ENCODE results near the gene TNNT1. TPM values are rescaled to one million over a fixed set of nuclear protein-coding genes. Genes with fewer than 3 reads are reported as not detected.

The TNNT1 gene
- total RNA-seq, 1 experiment from 2014 or later, result 188 TPM

GRCh38 chr19:55137915-55138314 lies 11.1 kb downstream of the TNNT1 start (continued):
- TF ChIP-seq CEBPB (IDR thresholded peaks at IDR 0.05; ENCODE audit: low read depth), result no peak
- TF ChIP-seq ZBTB33 (IDR thresholded peaks at IDR 0.05; ENCODE audit: extremely low read depth, insufficient replicate concordance, low read length), result no peak
- TF ChIP-seq FOSL1 (IDR thresholded peaks at IDR 0.05; ENCODE audit: low read depth), result no peak
- no peak for TF ChIP-seq POLR2A (IDR thresholded peaks at IDR 0.05; ENCODE audit: borderline replicate concordance, extremely low read depth, insufficient read depth, insufficient read length)

GRCh38 chr19:55136399-55137102 lies 12.5 kb downstream of the TNNT1 start:
- CTCF ChIA-PET, result interaction anchor here (0.8 to 1.2 kb wide), 4 partner anchors 10 to 48 kb away, joined by 3 to 4 read pairs (median 4); no protein-coding TSS in a partner anchor
- BruUV-seq (replicated peaks), result TSS peak; percentile 10
- TF ChIP-seq ATF3 (IDR thresholded peaks at IDR 0.05), result no peak
- TF ChIP-seq MAX (IDR thresholded peaks at IDR 0.05), result no peak
- TF ChIP-seq REST (IDR thresholded peaks at IDR 0.05; ENCODE audit: low read depth), result no peak
- TF ChIP-seq SP1 (IDR thresholded peaks at IDR 0.05; ENCODE audit: low read depth), result no peak
- Histone ChIP-seq H2AFZ (ENCODE audit: low read depth, low read length, poor library complexity, severe bottlenecking) (no peak overlapping the region), H3K9ac (ENCODE audit: low read length) (no peak overlapping the region), H3K79me2 (ENCODE audit: insufficient read depth, low read length) (no peaks in the 10 kb centered on the region), H4K20me1 (ENCODE audit: insufficient read depth) (no peaks in the 10 kb centered on the region), H3K4me1 (ENCODE audit: control insufficient read depth in 1 of 2, insufficient read depth in 2 of 2, low read length in 2 of 2) (peaks cover under 1 to 6% of the 10 kb centered on the region in 2 experiments; a peak in 2 of 4 replicates), H3K9me2 (ENCODE audit: insufficient read depth) (no peaks in the 10 kb centered on the region), H3K27me3 (ENCODE audit: insufficient read depth, low read length) (no peaks in the 10 kb centered on the region), H3K36me3 (ENCODE audit: control insufficient read depth in 1 of 2, insufficient read depth in 2 of 2, low read length in 2 of 2) (peaks cover 0 to 13% of the 10 kb centered on the region in 2 experiments; a peak in 2 of 4 replicates), H3K4me3 (replicated peaks in 1 of 2; ENCODE audit: low read depth in 1 of 2, low read length in 2 of 2) (no peak overlapping the region), H3K27ac (ENCODE audit: low read depth, low read length) (no peak overlapping the region), H3K9me3 (ENCODE audit: control insufficient read depth in 1 of 2, insufficient read depth in 1 of 2, low read depth in 1 of 2, low read length in 2 of 2) (no peaks in the 10 kb centered on the region), H3K4me2 (ENCODE audit: low read length) (no peak overlapping the region)
- RAD21 ChIA-PET (ENCODE audit: low non-redundant PET in 1 of 2, low total read pairs in 2 of 2, uncharacterized antibody in 2 of 2, unreplicated experiment in 2 of 2), result interaction anchor here in 1 of 2 experiments (0.5 kb wide), 1 partner anchor 289 kb away, joined by 3 read pairs; no protein-coding TSS in a partner anchor
- DNase-seq (ENCODE audit: low read depth, low spot score) (no peak), ATAC-seq (no peak)
- POLR2A ChIA-PET, result no interaction called here
- intact Hi-C loops (cut with micrococcal nuclease), result no loop called here
